ENCODE measurements around the gene CERS2. TPM values are rescaled to one million over a fixed set of nuclear protein-coding genes. Genes with fewer than 3 reads are reported as not detected.

CERS2 gene
- total and polyA plus RNA-seq, 4 donors: 212 to 346 (median 278) TPM

- Histone ChIP-seq H3K4me1 (ENCODE audit: control insufficient read depth in 4 of 4, insufficient read depth in 4 of 4, low read length in 3 of 4) (peaks cover 0 to 13% (median 8%) of the 10 kb centered on the region in 4 donors), H3K9me3 (ENCODE audit: control insufficient read depth in 4 of 4, low read length in 3 of 4) (no peaks in the 10 kb centered on the region), H3K4me3 (ENCODE audit: low read depth in 1 of 3, low read length in 3 of 3) (no peak overlapping the region), H3K36me3 (ENCODE audit: control insufficient read depth in 4 of 4, insufficient read depth in 3 of 4, low read depth in 1 of 4, low read length in 3 of 4) (peaks cover 24 to 75% (median 70%) of the 10 kb centered on the region in 4 donors), H3K27me3 (ENCODE audit: control insufficient read depth in 4 of 4, insufficient read depth in 4 of 4, low read length in 3 of 4) (no peaks in the 10 kb centered on the region), H3K9ac (ENCODE audit: low read depth in 1 of 2, low read length in 2 of 2) (no peak overlapping the region), H3K27ac (ENCODE audit: low read depth in 1 of 2, low read length in 2 of 2) (no peak overlapping the region)
- TF ChIP-seq HNF4G (IDR thresholded peaks at IDR 0.05): no peak
- no peak for TF ChIP-seq JUND (IDR thresholded peaks at IDR 0.05)
- no peak for TF ChIP-seq REST (IDR thresholded peaks at IDR 0.05)
- TF ChIP-seq FOXA1 (IDR thresholded peaks at IDR 0.05): no peak
- 93% methylated on average over 10 of the region's 10 CpGs for WGBS
- DNase-seq (ENCODE audit: low spot score): no peak
Observed at GRCh38 chr1:150963321-150964163, 11.1 kb downstream of the CERS2 start.

- no peak overlapping the region for H3K9ac ChIP-seq (ENCODE audit: low read depth in 1 of 2, low read length in 2 of 2)
- peaks cover 0 to 8% (median 2%) of the 10 kb centered on the region in 4 donors for H3K4me1 ChIP-seq (ENCODE audit: control insufficient read depth in 4 of 4, insufficient read depth in 4 of 4, low read length in 3 of 4)
- H3K27me3 ChIP-seq (ENCODE audit: control insufficient read depth in 4 of 4, insufficient read depth in 4 of 4, low read length in 3 of 4): no peaks in the 10 kb centered on the region
- no peak overlapping the region for H3K4me3 ChIP-seq (ENCODE audit: low read depth in 1 of 3, low read length in 3 of 3)
- peaks cover 19 to 61% (median 56%) of the 10 kb centered on the region in 4 donors for H3K36me3 ChIP-seq (ENCODE audit: control insufficient read depth in 4 of 4, insufficient read depth in 3 of 4, low read depth in 1 of 4, low read length in 3 of 4)
- no peak overlapping the region for H3K27ac ChIP-seq (ENCODE audit: low read depth in 1 of 2, low read length in 2 of 2)
- no peak for TF ChIP-seq GABPA (IDR thresholded peaks at IDR 0.05 in 1 of 2, conservative IDR thresholded peaks at IDR 0.05 in 1 of 2)
- no peak for TF ChIP-seq EGR1 (IDR thresholded peaks at IDR 0.05; ENCODE audit: low read depth in 2 of 2)
- no peak for TF ChIP-seq REST (IDR thresholded peaks at IDR 0.05)
- TF ChIP-seq JUND (IDR thresholded peaks at IDR 0.05): no peak
- peak; percentile 17 to 40 for TF ChIP-seq HNF4A (conservative IDR thresholded peaks at IDR 0.05)
- TF ChIP-seq FOXA1 (IDR thresholded peaks at IDR 0.05): no peak
- TF ChIP-seq FOXA2 (IDR thresholded peaks at IDR 0.05): no peak
- WGBS: 52% methylated on average over 4 of the region's 4 CpGs
- no peaks in the 10 kb centered on the region for H3K9me3 ChIP-seq (ENCODE audit: control insufficient read depth in 4 of 4, low read length in 3 of 4)
- no peak for DNase-seq (ENCODE audit: low spot score)
Observed at GRCh38 chr1:150961756-150962155, 12.9 kb downstream of the CERS2 start.

GRCh38 chr1:150960646-150961045 is 14.0 kb downstream of the CERS2 start:
- Histone ChIP-seq H3K36me3 (ENCODE audit: control insufficient read depth in 4 of 4, insufficient read depth in 3 of 4, low read depth in 1 of 4, low read length in 3 of 4) (peaks cover 10 to 50% (median 45%) of the 10 kb centered on the region in 4 donors), H3K9ac (ENCODE audit: low read depth in 1 of 2, low read length in 2 of 2) (no peak overlapping the region), H3K27ac (ENCODE audit: low read depth in 1 of 2, low read length in 2 of 2) (no peak overlapping the region), H3K27me3 (ENCODE audit: control insufficient read depth in 4 of 4, insufficient read depth in 4 of 4, low read length in 3 of 4) (no peaks in the 10 kb centered on the region), H3K4me1 (ENCODE audit: control insufficient read depth in 4 of 4, insufficient read depth in 4 of 4, low read length in 3 of 4) (peaks cover 0 to 5% (median 2%) of the 10 kb centered on the region in 4 donors), H3K9me3 (ENCODE audit: control insufficient read depth in 4 of 4, low read length in 3 of 4) (no peaks in the 10 kb centered on the region), H3K4me3 (ENCODE audit: low read depth in 1 of 3, low read length in 3 of 3) (no peak overlapping the region)
- 98% methylated on average over 7 of the region's 7 CpGs for WGBS
- DNase-seq (ENCODE audit: low spot score): no peak
- TF ChIP-seq SP1 (IDR thresholded peaks at IDR 0.05) (no peak), RAD21 (IDR thresholded peaks at IDR 0.05) (no peak), FOXA2 (IDR thresholded peaks at IDR 0.05) (no peak), NR2F2 (IDR thresholded peaks at IDR 0.05) (no peak), JUND (IDR thresholded peaks at IDR 0.05) (no peak), RXRA (IDR thresholded peaks at IDR 0.05) (no peak), ATF3 (IDR thresholded peaks at IDR 0.05) (no peak), EGR1 (IDR thresholded peaks at IDR 0.05; ENCODE audit: low read depth in 2 of 2) (no peak), REST (IDR thresholded peaks at IDR 0.05) (no peak)

All from liver (tissue), 9 donors.